CD4-positive, alpha-beta T cell treated with Interleukin-6 at 100 ng/mL for 8 hours (primary cell): Measurements from ENCODE around the gene DUSP5.
"Not testable (repeated sequence)": the region's sequence is repeated elsewhere in the genome, so short reads cannot be mapped to it uniquely, and the experiment has no call there.

Experiments used
- DNase-seq: peaks from one replicate; pipeline ENCODE4 v3.0.0-alpha.2; 2020; ENCODE audit warnings: mixed read lengths, low spot score

DUSP5 gene, protein sequence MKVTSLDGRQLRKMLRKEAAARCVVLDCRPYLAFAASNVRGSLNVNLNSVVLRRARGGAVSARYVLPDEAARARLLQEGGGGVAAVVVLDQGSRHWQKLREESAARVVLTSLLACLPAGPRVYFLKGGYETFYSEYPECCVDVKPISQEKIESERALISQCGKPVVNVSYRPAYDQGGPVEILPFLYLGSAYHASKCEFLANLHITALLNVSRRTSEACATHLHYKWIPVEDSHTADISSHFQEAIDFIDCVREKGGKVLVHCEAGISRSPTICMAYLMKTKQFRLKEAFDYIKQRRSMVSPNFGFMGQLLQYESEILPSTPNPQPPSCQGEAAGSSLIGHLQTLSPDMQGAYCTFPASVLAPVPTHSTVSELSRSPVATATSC

DNA sequence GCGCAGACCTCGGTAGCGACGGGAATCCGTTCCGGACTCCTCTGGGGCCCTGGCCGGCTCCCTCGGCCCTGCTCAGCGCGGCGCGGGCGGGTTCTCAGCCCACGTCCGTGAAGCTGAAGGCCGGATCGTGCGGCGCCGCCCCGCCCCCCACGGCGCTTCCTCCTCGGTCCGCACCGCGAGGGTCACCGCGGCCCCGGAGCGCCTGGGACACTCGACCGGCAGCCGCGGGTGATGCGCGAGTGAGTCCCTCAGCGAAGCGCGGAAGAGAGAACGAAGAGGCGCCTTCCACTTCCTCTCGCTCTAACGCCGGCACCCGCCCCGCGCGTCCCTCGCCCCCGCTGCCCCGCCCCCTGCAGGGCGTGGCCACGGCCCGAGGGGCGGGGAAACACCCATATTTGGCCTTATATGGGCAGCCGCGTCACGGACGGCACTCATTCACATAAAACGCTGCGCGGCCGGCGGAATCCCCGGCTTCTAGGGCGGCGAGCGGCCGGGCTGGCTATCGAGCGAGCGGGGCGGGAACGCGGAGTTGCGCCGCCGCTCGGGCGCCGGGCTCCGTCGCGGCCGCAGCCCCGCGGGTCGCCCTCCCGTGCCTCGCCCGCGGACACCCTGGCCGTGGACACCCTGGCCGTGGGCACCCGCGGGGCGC is at the start of gene DUSP5:
DUSP5 (plus strand) TSS at position 470 of the 649 bp plus-strand sequence. CDS start 215 bp downstream, outside the sequence.
- peak; percentile 93 for DNase-seq

DNA sequence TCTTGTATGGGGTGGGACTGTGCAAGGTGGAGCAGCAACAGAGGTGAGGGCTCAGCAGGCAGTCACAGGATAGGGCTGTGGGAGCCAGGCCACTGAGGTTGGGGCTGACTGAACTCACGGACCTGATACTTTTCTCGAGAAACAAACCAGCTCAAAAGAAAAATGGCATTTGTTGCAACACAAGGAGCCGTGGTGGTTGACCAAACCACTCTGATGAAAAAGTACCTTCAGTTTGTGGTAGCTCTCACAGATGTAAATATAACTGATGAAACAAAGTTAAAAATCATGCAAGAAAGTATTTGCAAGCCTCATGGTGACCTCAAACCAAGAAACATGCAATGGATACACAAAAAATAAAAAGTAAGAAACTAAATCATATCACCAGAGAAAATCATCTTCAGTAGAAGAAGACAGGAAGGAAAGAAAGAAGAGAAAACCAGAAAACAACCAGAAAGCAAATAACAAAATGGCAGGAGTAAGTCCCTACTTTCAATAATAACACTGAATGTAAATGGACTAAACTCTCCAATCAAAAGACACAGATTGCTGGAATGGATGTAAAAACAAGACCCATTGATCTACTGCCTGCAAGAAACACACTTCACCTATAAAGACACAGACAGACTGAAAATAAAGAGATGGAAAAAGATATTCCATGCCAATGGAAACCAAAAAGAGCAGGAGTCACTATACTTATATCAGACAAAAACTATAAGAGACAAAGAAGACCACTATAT is 48.9 kb upstream of the DUSP5 start:
- no peak for DNase-seq

DNA sequence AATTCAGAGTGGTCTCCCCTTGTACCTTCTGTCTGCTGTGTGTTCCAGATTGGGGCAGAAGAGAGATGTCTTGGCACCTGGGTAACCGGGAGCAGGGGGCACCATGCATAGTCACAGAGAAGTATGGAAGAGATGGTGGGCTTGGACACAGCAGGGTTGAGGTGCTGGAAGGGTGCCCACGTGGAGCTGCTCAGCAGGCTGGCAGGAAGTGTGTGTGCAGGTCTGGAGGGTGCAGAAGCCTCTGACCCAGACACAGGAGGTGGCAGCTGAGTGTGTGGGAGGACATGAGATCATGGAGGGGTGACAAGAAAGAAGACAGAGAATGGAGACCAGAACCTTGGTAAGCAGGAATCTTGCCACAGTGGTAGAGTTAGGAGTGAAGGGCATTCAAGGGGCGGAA is 42.3 kb upstream of the DUSP5 start:
- no peak for DNase-seq

DNA sequence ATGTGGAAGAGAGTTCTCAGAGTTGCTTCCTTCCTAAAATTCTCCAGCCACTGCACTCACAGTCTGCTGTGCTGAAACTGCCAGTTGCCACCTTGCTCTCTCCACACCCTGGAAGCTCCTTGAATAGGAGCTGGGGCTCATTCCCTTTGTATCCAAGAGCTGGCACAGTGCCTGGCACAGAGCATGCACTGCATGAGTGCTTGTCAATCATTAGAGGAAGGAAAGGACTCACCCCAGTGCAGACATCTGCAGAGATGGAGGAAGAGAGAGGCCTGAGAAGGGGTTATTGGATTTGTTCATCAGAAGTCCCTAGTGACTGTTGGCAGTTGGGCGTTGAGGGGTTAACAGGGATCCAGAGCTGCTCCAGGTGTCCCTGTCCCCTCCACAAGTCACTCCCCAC is 41.7 kb upstream of the DUSP5 start:
- no peak for DNase-seq

DNA sequence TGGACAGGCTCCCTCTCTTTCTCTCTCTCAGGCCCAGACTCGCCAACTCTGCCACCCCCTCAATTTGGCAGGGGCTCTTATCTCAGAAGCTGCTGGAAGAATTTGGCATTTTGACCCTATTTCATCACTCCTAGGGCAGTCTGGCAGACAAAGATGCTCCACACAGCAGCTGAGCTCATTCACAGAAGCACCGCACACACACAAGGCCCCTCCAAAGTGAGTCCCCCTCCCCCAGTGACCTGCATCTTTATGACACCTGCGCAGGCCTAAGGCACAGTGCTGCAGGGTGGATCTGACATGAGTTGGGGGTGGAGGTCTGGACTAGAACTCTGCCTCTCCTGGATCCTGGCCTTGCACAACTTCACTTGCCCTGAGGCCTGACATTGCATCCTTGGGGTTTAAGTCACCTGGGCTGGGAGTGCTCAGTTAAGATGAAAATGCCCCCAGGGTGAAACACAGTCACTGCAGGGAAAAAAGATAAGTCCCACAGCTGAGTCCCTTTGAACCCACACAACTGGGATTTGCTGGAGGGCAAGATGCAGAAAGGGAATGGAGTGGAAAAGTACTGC is 41.1 kb upstream of the DUSP5 start:
- DNase-seq, result no peak

DNA sequence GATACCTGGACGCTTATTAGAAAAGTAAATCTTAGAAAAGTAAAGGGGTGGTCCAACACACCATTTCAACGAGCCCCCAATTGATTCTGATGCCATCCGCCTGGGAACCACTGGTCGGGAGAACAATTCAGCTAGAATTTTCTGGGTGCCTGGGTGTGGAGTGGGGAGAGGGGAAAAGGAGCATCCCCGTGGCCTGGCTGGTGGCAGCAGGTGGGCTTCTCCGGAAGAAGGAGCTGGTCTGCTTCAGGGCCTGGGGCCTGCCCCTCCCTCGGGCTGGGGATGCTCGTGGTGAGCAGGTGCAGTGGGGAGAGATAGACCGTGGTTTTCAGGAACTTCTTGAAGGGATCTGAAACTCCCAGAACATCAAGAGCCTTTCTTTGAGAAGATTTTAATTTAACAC is 39.9 kb upstream of the DUSP5 start:
- DNase-seq, result no peak

DNA sequence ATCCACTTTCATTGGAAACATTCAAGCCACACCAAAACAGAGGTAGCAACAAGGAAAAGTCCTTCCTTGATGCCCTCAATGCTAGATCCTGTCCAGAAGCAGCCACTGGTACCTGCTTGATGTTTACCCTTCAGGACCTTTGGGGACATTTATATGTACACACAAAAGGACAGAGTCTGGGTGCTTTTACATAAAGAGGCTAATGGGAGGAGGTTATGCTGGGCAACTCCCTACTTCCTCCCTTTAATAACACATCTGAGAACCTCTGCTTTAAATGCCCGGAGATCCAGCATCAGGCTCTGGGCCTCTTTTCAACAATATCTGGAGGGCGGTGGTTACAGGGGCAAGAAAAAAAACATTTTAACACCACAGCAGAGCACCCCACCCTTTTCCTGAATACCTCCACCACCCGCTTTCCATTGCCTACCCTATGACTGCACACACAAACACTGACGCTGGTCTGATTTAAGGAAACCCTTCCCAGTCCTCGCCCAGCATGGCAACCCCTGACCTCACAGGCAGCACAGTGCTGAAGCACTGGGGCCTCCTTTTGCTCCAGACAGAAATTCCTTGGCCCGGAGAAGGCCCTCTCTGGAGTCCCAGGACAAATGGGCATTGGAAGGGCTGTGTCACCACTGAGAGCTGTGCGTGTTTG is 39.3 kb upstream of the DUSP5 start:
- no peak for DNase-seq

DNA sequence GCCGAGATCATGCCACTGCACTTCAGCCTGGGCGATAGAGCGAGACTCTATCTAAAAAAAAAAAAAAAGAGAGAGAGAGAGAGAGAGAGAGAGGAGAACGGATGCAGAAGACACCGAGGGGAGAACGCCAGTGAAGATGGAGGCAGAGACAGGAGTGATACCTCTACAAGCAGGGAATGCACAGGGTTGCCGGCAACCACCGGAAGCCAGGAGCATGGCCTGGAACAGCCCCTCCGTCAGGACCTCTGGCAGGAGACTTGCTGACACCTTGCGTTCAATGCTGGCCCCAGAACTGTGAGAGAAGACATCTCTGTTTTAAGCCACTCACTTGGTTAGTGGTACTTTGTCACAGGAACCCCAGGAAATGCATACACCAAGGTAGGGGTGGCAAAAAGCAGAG is 38.1 kb upstream of the DUSP5 start:
- DNase-seq, result no peak

DNA sequence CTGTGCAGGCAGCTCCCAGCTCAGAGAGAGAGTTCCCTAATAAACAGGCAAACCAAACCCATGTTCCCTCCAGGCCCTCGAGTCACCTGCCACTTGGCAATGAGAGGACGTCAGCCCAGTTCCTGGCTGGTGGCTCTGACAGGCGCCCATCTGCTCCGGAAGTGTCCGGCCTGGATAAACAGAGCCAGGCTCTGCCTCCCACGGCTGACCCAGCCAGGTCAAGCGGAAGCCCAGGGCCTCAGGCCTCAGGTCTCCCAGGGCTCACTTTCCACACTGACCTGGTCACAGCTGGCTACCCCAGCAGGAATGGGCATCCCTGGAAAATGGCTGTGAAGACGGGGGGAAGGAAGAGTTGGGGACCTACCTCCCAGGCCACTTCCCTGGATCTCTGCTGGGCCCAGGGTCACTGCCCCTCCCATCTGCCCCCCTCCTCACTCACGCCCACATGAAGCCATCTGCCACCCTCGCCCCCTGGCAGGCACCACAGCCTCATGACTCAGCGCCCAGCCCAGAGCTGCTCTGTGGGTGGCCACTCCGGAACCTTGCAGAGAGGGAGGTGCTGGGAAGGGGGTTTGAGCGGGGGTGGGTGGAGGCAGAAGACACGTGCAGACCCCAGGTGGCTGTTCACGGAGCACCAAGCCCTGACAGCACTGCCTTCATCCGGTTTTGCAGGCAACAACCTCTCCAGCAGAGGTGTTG is 37.4 kb upstream of the DUSP5 start:
- DNase-seq, result peak; percentile 19

DNA sequence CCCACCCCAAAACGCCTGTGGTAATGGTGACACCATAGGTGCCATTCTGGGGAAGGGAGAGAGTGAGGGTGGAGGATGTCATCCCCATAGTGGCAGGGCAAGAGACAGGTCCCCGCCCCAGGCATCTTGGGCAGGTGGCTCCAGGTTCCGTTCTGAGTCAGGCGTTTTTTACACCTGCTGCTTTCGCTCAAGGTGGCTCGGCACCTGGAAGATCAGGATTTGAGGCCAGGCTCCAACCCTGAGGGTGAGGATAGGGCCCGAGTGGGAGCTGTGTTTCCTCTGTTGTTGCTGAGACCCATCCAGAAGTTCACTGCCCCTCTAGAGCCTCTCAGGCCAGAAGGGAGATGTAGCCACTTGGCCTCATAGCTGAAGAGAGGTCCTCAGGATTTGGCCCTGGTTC is 36.6 kb upstream of the DUSP5 start:
- DNase-seq, result no peak

DNA sequence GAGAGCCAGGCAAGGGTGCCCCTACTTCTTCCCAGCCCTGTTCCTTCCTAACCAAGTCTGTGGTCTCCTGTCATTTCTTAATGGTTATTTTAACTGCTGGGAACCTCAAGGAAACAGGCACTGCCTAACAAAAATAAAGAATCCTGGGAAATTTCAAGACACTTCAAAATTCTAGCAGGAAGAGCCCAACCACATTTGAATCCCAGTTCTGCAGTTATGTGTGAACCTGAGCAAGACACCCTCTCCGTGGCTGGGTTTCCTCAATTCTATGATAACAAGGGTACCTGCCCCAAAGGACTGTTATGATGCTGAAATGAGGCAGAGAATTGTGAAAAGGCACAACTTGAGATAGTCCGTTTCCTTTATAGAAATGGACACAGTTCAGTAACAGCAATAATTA is 36.2 kb upstream of the DUSP5 start:
- DNase-seq, result no peak

DNA sequence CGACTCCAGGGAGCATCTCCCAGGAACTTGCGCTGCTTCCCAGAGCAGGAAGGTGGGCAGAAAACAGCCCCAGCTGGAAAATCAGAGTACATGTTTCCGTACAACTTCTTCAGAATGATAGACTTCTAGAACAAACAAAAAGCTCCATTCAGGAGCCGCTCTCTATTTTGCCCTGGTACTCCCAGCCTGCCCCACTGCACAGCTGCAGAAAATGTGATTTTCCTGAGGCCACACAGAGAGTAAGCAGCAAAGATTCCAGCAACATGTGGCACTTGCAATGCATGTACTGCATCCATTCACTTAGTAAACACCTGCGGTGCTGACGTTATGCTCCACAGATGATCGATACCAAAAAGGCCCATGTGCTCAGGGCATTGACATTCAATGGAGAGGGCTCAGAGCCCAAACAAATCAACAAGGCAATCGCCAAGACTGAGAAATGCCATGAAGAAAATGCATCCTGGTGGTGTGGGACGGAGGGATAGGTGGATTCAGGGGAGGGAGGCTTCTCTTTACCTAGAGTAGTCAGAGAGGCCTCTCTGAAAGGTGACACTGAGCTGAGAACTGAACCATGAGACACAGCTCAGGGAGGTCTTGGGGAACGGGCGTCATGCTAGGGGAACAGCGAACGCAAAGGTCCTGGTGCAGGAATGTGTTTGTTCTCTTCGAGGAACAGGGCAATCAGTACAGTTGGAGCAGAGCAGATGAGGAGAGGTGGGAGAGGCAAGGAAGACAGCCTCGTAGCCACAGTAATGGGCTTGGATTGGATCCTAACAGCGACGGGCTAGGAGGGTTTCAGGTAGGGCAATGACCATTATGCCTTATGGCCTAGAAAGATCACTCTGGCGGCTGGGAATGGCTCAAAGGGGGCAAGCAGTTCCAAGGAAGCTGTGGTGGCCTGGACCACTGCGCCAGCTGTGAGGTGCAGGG is 35.3 kb upstream of the DUSP5 start:
- DNase-seq, result no peak

DNA sequence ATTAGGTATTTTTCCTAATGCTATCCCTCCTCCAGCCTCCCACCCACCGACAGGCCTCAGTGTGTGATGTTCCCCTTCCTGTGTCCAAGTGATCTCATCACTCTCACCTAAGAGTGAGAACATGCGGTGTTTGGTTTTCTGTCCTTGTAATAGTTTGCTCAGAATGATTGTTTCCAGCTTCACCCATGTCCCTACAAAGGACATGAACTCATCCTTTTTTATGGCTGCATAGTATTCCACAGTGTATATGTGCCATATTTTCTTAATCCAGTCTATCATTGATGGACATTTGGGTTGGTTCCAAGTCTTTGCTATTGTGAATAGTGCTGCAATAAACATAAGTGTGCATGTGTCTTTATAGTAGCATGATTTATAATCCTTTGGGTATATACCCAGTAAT is 29.4 kb upstream of the DUSP5 start:
- DNase-seq, result not testable (repeated sequence)

DNA sequence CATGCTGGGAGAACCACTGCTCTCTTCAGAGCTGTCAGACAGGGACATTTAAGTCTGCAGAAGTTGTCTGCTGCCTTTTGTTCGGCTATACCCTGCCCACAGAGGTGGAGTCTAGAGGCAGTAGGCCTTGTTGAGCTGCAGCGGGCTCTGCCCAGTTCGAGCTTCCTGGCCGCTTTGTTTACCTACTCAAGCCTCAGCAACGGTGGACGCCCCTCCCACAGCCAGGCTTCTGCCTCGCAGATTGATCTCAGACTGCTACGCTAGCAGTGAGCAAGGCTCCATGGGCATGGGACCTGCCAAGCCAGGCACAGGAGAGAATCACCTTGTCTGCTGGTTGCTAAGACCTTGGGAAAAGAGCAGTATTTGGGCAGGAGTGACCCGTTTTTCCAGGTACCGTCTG is 27.2 kb upstream of the DUSP5 start:
- not testable (repeated sequence) for DNase-seq

DNA sequence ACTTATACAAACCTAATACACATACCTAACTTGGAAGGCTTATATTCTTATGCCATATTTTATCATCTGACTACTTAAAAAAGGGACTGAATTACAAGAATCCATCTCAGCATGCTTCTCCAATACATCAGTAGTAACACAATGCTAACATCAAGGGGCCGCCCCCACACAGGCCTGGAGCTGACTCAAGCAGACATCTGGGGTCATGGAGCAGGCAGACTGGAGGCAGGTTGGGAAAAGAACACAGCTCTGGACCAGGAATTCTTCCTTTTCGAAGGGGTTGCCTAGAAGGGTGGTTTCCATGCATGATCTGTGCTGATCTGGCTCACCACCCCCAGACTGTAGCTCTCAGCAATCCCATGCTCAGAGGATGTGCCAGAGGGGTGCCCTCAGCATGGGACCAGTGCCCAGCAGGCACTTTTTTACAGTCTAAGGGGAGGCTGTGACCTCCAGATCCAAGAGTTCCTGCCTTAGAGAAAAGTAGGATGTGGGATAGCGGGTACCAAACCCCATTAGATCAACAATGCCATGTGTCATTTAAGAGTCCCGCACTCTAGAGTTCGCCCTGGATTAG is 26.1 kb upstream of the DUSP5 start:
- DNase-seq, result no peak

DNA sequence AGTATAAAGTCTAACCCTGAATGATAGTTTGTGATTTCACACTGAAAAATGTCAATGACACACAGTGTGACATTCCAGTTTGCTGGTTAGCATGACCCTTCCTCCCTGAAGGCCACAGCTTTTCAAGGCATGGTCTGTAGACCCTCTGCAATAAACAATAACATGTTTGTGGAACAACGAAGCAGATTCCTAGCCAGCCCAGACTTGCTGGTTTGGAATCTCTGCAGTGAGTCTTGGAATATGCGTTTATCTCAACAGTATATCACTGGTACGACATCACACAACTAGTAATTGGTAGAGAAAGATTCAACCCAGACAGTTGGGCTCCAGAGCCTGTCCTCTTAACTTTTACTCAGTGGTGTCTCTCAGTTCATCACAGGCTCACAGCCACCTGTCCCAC is 23.7 kb upstream of the DUSP5 start:
- DNase-seq, result no peak

DNA sequence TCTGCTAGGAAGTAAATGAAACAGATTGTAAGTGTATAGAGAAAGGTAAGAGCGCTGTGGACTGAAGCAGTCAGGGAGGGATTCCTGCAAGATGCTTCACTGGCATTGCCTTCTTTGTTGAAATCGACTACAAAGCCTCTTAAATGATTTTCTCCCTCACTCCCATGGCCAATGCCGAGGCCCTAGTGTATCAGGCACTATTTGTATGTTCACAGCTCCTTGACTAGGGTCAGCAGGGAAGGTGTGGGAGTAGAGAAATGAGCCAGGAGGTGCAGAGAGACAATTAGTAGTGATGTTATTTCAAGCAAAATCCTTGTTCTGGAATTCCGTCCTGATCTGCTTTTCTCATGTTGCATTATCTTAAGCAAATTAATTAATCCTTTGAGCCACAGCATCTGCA is 22.9 kb upstream of the DUSP5 start:
- no peak for DNase-seq

DNA sequence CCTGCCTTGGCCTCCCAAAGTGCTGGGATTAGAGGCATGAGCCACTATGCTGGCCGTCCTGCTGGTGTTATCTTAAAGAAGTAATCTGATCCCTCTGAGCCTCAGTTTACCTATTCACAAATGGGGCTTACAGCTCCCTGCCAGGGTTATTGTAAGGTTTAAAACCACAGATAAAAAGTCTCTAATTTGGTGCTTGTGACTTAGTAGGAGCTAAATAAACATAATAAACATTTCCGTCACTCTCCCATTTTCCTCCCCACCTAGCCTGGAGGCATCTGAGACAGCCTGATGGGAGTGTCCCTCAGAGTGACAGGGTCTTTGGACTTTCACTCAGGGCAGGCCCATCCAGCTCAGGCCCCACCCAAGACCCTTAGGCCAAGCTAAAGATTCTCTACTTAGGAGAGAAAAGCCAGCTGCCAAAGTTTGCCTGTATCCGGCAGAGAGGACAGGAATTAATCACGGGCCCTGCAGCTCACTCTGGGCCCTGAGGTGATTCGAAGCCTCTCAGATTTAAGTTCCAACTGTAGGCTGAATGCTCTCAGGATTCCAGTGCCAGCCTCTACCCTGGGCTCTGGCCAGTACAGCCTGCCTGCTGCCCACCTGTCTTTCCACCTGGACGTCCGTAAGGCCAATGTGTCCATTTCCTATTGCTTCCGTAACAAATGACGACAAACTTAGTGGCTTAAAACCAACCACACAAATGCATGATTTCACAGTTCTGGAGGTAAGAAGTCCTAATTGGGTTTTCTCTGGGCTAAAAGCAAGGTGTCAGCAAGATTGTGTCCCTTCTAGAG is 21.8 kb upstream of the DUSP5 start:
- DNase-seq, result no peak

DNA sequence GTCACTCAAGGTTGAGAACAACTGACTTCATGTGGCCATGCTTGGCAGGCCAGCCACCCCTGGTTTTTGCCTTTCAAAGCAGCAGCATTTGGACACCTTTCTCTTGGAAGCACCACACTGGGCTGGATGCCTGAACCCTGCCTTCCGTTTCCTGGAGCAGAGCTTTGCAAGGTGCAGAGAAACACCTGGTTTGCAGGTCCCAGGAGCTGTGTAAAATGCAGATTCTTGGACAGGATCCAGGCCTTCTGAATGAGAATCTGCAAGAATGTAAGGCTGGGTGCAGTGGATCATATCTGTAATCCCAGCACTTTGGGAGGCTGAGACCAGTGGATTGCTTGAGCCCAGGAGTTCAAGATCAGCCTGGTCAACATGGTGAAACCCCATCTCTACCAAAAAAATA is 18.0 kb upstream of the DUSP5 start:
- no peak for DNase-seq
